HG03139 (cell line): ENCODE data around the gene NFKBIZ.
"Not testable (repeated sequence)": the region's sequence is repeated elsewhere in the genome, so short reads cannot be mapped to it uniquely, and the experiment has no call there.

ENCODE experiments used
- ATAC-seq: cut with Tn5 transposase; IDR thresholded peaks from one replicate; pipeline ENCODE4 v1.9.1; 2021; ENCODE audit not compliant: unreplicated experiment

Gene NFKBIZ

GRCh38 chr3:101850246-101851051 is 1.1 kb downstream of the NFKBIZ start:
- ATAC-seq = no peak

- no peak for ATAC-seq
These were observed 1.9 kb downstream of the NFKBIZ start for GRCh38 chr3:101851072-101851770.

GRCh38 chr3:101851850-101852714 is 2.8 kb downstream of the NFKBIZ start:
- ATAC-seq = no peak

DNA sequence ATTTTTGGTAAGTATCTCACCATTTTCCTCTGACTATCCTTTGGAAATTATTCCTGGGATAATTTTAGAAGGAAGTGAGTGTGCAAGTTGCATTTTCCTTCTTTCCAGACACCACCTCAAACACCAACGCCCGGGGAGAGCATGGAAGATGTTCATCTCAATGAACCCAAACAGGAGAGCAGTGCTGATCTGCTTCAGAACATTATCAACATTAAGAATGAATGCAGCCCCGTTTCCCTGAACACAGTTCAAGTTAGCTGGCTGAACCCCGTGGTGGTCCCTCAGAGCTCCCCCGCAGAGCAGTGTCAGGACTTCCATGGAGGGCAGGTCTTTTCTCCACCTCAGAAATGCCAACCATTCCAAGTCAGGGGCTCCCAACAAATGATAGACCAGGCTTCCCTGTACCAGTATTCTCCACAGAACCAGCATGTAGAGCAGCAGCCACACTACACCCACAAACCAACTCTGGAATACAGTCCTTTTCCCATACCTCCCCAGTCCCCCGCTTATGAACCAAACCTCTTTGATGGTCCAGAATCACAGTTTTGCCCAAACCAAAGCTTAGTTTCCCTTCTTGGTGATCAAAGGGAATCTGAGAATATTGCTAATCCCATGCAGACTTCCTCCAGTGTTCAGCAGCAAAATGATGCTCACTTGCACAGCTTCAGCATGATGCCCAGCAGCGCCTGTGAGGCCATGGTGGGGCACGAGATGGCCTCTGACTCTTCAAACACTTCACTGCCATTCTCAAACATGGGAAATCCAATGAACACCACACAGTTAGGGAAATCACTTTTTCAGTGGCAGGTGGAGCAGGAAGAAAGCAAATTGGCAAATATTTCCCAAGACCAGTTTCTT is 3.9 kb downstream of the NFKBIZ start:
- no peak for ATAC-seq

DNA sequence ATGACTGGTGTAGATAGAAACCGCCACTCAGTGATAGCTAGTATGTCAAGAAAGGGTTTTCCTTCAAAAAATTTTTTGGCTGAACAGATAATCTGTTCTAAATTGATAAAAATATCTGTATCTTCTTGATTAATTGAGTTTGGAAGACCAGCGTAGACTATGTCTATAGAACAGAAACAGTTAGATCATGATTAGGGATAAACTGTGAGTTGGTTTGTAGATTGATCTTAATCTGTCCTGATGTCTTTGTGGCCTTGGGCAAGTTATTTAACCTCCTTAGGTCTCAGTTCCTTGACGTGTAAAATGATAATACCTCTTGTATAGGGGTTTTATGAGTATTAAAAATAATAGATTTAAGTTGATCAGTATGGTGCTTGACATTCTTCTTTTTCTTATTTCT is 4.7 kb downstream of the NFKBIZ start:
- ATAC-seq = no peak

GRCh38 chr3:101854608-101855304 is 5.4 kb downstream of the NFKBIZ start:
- no peak for ATAC-seq

- no peak for ATAC-seq
These were observed 8.0 kb downstream of the NFKBIZ start for GRCh38 chr3:101857301-101857741.

DNA sequence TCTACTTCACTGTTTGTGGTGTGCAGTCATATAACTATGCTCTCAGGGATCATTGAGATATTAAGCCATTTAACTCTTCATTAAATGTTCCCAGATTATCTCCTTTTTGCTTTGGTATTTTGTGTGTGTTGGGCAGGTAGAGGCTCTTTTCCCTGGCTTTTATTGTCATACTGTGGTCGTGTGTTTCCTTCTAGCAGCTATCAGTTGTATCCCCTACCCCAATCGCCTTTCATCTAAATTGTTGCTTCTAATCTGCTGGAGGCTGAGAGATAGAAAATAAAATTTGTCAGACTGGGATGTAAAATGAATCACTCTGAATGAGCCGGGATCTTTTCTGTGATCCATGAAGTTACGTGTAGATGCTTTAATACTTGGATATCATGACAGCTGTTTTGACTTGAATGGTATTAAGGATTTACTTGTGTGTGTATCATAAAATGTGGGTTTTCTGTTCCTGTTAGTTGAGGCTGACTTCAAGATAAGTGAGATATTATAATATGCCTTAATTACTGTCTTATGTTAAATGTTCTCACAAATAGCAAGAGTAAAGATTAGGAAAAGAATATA is 9.2 kb downstream of the NFKBIZ start:
- no peak for ATAC-seq

GRCh38 chr3:101859882-101860448 is 10.7 kb downstream of the NFKBIZ start:
- no peak for ATAC-seq

DNA sequence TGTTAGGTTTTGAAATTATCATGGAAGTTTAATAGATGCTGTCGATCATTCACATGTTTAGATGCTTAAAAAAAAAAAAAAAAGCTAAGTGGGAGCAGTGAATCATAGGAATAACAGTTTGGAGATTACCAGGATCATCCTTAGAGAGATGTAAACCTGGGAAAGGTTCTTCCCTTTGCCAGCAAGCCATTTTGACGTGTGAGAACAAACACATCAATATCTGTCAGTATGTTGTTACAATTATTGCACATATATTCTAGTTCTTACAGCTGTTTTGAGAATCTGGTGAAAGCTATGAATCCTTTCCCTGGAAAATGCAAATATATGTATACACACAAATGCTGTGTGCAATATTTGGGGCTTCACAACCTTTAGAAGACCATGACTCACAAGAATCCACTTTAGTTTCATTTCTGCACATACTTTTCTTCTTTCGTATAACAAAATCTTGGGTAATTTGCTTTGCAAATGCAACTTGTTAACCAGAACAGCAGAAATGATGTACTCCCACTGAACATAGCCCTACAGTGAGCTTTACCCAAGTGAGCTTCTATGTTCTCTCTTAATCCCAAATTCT is 12.0 kb downstream of the NFKBIZ start:
- no peak for ATAC-seq

- ATAC-seq = no peak
These were observed 12.6 kb downstream of the NFKBIZ start for GRCh38 chr3:101861789-101862415.

DNA sequence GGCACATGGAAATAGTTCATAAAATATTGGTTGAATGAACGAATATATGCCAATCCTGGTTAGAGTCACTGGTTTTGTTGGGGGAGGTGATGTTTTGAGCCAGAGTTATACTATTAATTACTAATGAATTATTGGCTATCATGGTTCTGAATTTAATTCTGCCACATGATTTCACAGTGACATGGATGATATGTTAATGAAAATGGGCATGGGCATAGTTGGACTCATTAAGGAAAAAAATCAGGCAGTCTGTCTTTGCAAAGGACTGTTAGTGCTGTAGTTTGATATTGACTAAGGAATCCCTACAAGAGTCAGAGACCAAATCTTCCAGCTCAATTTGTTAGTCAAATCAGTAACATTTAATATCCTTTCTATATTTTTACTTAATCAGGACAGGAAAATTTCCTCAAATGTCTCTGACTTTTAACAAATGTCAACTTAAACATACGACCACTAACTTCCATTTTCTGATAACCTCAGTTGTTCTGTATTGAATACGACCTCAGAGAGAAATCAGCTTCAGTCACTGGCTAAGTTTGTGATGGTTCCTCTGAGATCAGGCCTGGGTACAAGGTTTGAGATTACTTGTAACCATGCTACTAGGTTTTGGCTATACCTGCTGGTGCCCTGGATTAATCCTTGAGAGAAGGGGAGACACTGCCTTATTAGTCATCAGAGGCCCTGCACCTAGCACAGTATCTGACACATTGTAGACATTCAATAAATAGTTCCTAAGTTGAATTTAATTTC is 13.3 kb downstream of the NFKBIZ start:
- ATAC-seq = no peak

DNA sequence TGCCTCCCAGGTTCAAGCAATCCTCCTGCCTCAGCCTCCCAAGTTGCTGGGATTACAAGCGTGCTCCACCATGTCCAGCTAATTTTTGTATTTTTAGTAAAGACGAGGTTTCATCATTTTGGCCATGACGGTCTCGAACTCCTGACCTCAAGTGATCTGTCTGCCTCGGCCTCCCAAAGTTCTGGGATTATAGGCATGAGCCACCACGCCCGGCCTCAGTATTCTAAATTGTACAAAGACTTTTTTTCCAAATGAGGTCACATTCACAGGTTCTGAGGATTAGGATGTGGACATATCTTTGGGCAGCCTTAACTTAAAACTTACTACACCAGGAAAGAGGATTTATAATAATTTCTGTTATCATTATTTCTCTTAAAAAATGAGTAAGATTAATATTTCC is 15.6 kb downstream of the NFKBIZ start:
- ATAC-seq = not testable (repeated sequence)

DNA sequence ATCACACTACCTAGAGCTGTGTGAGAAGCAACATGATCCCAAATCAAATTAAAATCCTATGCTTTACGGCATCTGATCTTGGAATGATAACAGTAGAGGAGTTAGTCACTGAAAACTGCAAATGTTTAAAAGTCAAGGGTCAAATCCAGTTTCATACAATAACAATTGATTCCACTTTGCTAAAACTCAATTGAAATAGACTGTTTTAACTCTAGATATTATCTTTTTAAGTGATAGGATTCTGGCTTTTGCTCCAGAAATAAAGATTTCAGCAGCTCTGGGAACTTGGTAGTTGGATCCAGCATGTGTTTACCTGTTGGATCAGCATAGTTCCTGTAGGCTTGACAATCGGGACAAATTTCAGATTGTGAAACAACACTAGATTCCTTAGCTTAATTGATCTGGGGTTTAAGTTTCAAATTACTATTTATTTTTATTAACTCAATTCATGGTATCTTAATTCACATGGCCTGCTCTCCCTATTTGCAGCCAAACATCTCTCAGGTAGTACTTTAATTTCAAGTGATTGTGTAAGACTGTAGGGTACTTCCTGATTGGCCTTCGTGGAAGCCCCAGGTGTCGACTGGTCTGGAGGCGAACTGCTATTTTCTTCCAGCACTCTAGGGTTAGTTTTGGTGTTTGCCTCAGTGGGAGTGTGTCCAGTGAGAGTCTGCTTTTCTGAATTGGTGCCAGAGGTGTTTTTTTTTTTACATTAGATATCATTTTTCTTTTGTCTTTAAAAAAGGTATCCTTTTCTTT is 16.6 kb downstream of the NFKBIZ start:
- no peak for ATAC-seq

DNA sequence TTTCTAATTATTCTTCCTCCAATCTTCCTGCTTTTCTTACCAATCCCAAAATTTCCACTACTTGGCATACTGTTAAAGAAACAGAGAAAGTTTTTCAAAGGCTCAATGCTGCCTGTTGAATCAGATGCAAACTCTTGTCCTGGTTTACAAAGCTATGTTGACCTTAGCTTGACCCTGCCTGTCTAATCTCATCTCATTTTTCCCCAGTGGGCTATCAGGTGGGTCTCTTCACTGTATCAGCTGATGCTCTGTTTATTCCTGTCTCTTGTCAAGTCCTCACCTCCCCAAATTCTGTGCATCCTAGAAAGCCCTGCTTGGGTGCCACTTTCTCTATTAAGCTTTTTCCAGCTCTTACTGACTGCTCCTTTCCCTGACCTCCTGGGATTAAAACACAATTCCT is 18.2 kb downstream of the NFKBIZ start:
- ATAC-seq = no peak

- no peak for ATAC-seq
These were observed 18.7 kb downstream of the NFKBIZ start for GRCh38 chr3:101867996-101868395.
